Endothelial cell of umbilical vein (primary cell): ENCODE results near the gene GGN. TPM values are rescaled to one million over a fixed set of nuclear protein-coding genes. Genes with fewer than 3 reads are reported as not detected.

Source experiments
- BruUV-seq: library from RNA; stranded (reverse); fragments of 400-500 nt; replicated peaks from 2 replicates; lab custom pipeline; 2021; lab: Mats Ljungman, UMichigan
- CTCF ChIA-PET: fragments of 300-600, 350-600 bp; sonication (Branson Sonifier 250); formaldehyde crosslinking; loops from one replicate; lab custom pipeline; 2021; ENCODE audit warnings: antibody characterized with exemption, inconsistent platforms; lab: Charles Lee
- POLR2A ChIA-PET: fragments of 300-600, 350-600 bp; sonication (Branson Sonifier 250); formaldehyde crosslinking; loops from one replicate; lab custom pipeline; 2021; ENCODE audit warnings: antibody characterized with exemption, inconsistent platforms; lab: Charles Lee
- DNase-seq: peaks from one replicate; pipeline ENCODE4 v3.0.0-alpha.2; 2011; ENCODE audit warnings: low read depth, low spot score
- FAIRE-seq: peaks from 2 replicates; lab custom pipeline; 2011; peaks lifted over from hg19 to GRCh38; lab: Jason Lieb, UNC
- H2AFZ ChIP-seq: 2 replicates; pipeline ENCODE4 v1.6.0; 2012; ENCODE audit warnings: low read depth, low read length, control low read depth, inconsistent platforms
- H3K27ac ChIP-seq: 2 replicates; pipeline ENCODE4 v1.5.1; 2011; ENCODE audit warnings: low read depth, mild to moderate bottlenecking, control low read depth, low read length, moderate library complexity; ENCODE audit not compliant: insufficient read depth
- H3K27me3 ChIP-seq, 2 experiments: 2 replicates each; pipeline versions ENCODE4 v1.6.0 to v1.6.1; 2011; ENCODE audit warnings: low read length in 2 of 2, mixed read lengths in 1 of 2; ENCODE audit not compliant: control insufficient read depth in 2 of 2, insufficient read depth in 2 of 2
- H3K36me3 ChIP-seq, 2 experiments: 2 replicates in 1 of 2; 3 replicates in 1 of 2; pipeline ENCODE4 v1.5.1; 2011; ENCODE audit warnings: low read length in 2 of 2, mild to moderate bottlenecking in 1 of 2, moderate library complexity in 1 of 2; ENCODE audit not compliant: control insufficient read depth in 2 of 2, insufficient read depth in 2 of 2; ENCODE audit errors: extremely low read depth in 1 of 2
- H3K4me1 ChIP-seq: 3 replicates; pipeline ENCODE4 v1.5.1; 2011; ENCODE audit warnings: mild to moderate bottlenecking, low read length; ENCODE audit not compliant: control insufficient read depth, insufficient read depth; ENCODE audit errors: extremely low read depth
- H3K4me2 ChIP-seq: 2 replicates; pipeline ENCODE4 v1.6.1; 2011; ENCODE audit warnings: low read length, control low read depth, mixed read lengths; ENCODE audit not compliant: insufficient read depth
- H3K4me3 ChIP-seq, 3 experiments: fragments of 200-600 bp in 1 of 3; sonication (generic), shearing (Covaris generic) in 1 of 3; replicated peaks in 1 of 3; 2 replicates each; pipeline ENCODE4 v1.5.1; 2011 to 2016; ENCODE audit warnings: control low read depth in 3 of 3, low read length in 3 of 3, mild to moderate bottlenecking in 2 of 3, inconsistent platforms in 1 of 3, low read depth in 1 of 3, moderate library complexity in 1 of 3; ENCODE audit not compliant: insufficient read depth in 1 of 3
- H3K79me2 ChIP-seq: 2 replicates; pipeline ENCODE4 v1.6.0; 2012; ENCODE audit warnings: low read length, inconsistent platforms; ENCODE audit not compliant: control insufficient read depth, insufficient read depth
- H3K9ac ChIP-seq: replicated peaks from 2 replicates; pipeline ENCODE3; 2011; ENCODE audit warnings: low read length, control low read depth; ENCODE audit not compliant: insufficient read depth; ENCODE audit errors: extremely low read depth
- H3K9me1 ChIP-seq: replicated peaks from 3 replicates; pipeline ENCODE4 v1.6.0; 2011; ENCODE audit warnings: mild to moderate bottlenecking, low read length; ENCODE audit not compliant: control insufficient read depth, insufficient read depth; ENCODE audit errors: extremely low read depth
- H3K9me3 ChIP-seq: replicated peaks from 2 replicates; pipeline ENCODE4 v1.5.1; 2012; ENCODE audit warnings: low read length, inconsistent platforms; ENCODE audit not compliant: control insufficient read depth, insufficient read depth
- H4K20me1 ChIP-seq: replicated peaks from 2 replicates; pipeline ENCODE3; 2011; ENCODE audit warnings: mild to moderate bottlenecking, low read length; ENCODE audit not compliant: control insufficient read depth, insufficient read depth; ENCODE audit errors: extremely low read depth
- EZH2 ChIP-seq: IDR thresholded peaks from 2 replicates; pipeline ENCODE4 v1.6.1; 2012; ENCODE audit warnings: borderline replicate concordance, low read depth, mild to moderate bottlenecking, moderate library complexity, low read length, inconsistent platforms; ENCODE audit not compliant: severe bottlenecking
- FOS ChIP-seq: IDR thresholded peaks from 2 replicates; pipeline ENCODE4 v1.6.1; 2011; ENCODE audit warnings: mild to moderate bottlenecking, low read length, moderate library complexity, borderline replicate concordance; ENCODE audit not compliant: insufficient read depth
- GATA2 ChIP-seq: IDR thresholded peaks from 2 replicates; pipeline ENCODE4 v1.7.0; 2011; ENCODE audit warnings: low read depth, mild to moderate bottlenecking, moderate library complexity, mixed read lengths, low read length; ENCODE audit not compliant: insufficient read length, insufficient read depth
- JUN ChIP-seq: IDR thresholded peaks from 2 replicates; pipeline ENCODE4 v1.6.1; 2011; ENCODE audit warnings: borderline replicate concordance, low read depth; ENCODE audit not compliant: insufficient read length, insufficient read depth
- MYC ChIP-seq: IDR thresholded peaks from one replicate; pipeline ENCODE4 v1.6.1; 2011; ENCODE audit warnings: mild to moderate bottlenecking, low read depth, low read length
- POLR2A ChIP-seq: IDR thresholded peaks from 2 replicates; pipeline ENCODE4 v1.6.1; 2012; ENCODE audit warnings: low read depth, mild to moderate bottlenecking, control low read depth, low read length
- POLR2AphosphoS5 ChIP-seq: IDR thresholded peaks from 2 replicates; pipeline ENCODE4 v1.6.1; 2012; ENCODE audit warnings: low read depth, mild to moderate bottlenecking, control low read depth, low read length, moderate library complexity; ENCODE audit not compliant: insufficient read depth
- dilution Hi-C: fragments of 300-500 bp; cut with MboI; formaldehyde crosslinking; loops from one replicate; pipeline ENCODE4 v1.15.0; 2019; ENCODE audit warnings: low sequenced_read_pairs; ENCODE audit not compliant: extremely low pct_ligation_motif_present
- intact Hi-C: fragments of 100-400 bp; cut with micrococcal nuclease; formaldehyde crosslinking; loops from one replicate; pipeline ENCODE4 v1.10.0; 2022
- polyA plus RNA-seq, 4 experiments: library from polyadenylated mRNA; depleted of rRNA in 3 of 4; stranded (reverse) in 3 of 4; unstranded in 1 of 4; fragments of >200 nt; gene quantifications; 2 replicates each; pipeline versions ENCODE4 v1.2.1 to v1.2.3, GENCODE V29; 2011 to 2012; ENCODE audit warnings: missing spikeins in 1 of 4
- total RNA-seq: library from RNA; stranded (reverse); gene quantifications from 2 replicates; pipeline ENCODE4 v1.2.3, GENCODE V29; 2021
- TF ChIP-seq, protein P1 (sequence below), 2 donors: IDR thresholded peaks; 1 replicate in 1 of 2; 2 replicates in 1 of 2; pipeline ENCODE4 v1.5.1; 2011; ENCODE audit warnings: low read length in 2 of 2, mild to moderate bottlenecking in 2 of 2, moderate library complexity in 2 of 2, control low read depth in 1 of 2, inconsistent platforms in 1 of 2, low read depth in 1 of 2; ENCODE audit not compliant: insufficient read depth in 1 of 2; ENCODE audit errors: extremely low read depth in 1 of 2
- TF ChIP-seq, protein P2 (sequence below): IDR thresholded peaks from 2 replicates; pipeline ENCODE4 v1.6.1; 2011; ENCODE audit not compliant: insufficient read depth, insufficient read length

Gene GGN
- total and polyA plus RNA-seq, 2 donors (not counting 3 experiments of a cell fraction or from before 2014, with no cell fraction given) = 0.39 to 0.88 TPM

DNA sequence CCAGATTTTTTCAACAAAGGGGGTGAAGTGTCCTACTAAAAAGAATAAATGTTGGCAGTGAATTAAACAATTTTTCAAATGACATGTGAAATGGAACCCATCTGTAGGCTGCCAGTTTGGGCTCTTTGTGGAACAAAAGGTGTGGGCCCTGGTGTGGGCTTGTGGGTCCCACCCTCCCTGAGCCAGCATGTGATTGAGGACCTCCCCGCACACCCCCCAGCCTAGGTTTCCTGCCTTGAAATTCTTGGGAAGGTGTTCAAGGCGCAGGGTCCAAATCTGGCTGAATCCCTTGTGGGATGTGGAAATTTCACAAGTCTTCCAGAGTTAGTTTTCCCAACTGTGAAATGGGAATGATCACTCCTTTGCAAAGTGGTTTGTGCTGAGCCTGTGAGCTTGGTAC, 4.1 kb downstream of the GGN start:
- dilution Hi-C loops (no loop called here), intact Hi-C loops (no loop called here)
- Histone ChIP-seq H2AFZ (no peak overlapping the region), H3K9ac (no peak overlapping the region), H3K4me2 (no peak overlapping the region), H3K27ac (no peak overlapping the region), H3K36me3 (peaks cover 12 to 35% of the 10 kb centered on the region in 2 experiments), H3K9me1 (no peaks in the 10 kb centered on the region), H3K4me1 (peaks cover 3% of the 10 kb centered on the region), H3K4me3 (no peak overlapping the region), H4K20me1 (no peaks in the 10 kb centered on the region), H3K9me3 (no peaks in the 10 kb centered on the region), H3K27me3 (no peaks in the 10 kb centered on the region), H3K79me2 (peaks cover under 1% of the 10 kb centered on the region)
- no peak for DNase-seq
- ChIA-PET POLR2A (no interaction called here), CTCF (interaction anchor here (1.0 to 2.5 kb wide), 6 partner anchors 8 to 481 kb away, joined by 4 to 21 read pairs (median 7); partner anchors contain the start of genes FAM98C and PSMD8)
- no TSS peak for BruUV-seq
- FAIRE-seq = no peak
- TF ChIP-seq POLR2A (no peak), EZH2 (no peak), JUN (no peak), POLR2AphosphoS5 (no peak), FOS (no peak), MYC (no peak), GATA2 (no peak)
- TF ChIP-seq, protein P1, sequence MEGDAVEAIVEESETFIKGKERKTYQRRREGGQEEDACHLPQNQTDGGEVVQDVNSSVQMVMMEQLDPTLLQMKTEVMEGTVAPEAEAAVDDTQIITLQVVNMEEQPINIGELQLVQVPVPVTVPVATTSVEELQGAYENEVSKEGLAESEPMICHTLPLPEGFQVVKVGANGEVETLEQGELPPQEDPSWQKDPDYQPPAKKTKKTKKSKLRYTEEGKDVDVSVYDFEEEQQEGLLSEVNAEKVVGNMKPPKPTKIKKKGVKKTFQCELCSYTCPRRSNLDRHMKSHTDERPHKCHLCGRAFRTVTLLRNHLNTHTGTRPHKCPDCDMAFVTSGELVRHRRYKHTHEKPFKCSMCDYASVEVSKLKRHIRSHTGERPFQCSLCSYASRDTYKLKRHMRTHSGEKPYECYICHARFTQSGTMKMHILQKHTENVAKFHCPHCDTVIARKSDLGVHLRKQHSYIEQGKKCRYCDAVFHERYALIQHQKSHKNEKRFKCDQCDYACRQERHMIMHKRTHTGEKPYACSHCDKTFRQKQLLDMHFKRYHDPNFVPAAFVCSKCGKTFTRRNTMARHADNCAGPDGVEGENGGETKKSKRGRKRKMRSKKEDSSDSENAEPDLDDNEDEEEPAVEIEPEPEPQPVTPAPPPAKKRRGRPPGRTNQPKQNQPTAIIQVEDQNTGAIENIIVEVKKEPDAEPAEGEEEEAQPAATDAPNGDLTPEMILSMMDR (IDR thresholded peaks at IDR 0.05; ENCODE audit: extremely low read depth in 1 of 2, insufficient read depth in 1 of 2, low read depth in 1 of 2, low read length in 2 of 2) = no peak
- TF ChIP-seq, protein P2, sequence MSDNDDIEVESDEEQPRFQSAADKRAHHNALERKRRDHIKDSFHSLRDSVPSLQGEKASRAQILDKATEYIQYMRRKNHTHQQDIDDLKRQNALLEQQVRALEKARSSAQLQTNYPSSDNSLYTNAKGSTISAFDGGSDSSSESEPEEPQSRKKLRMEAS = no peak
